ENCODE results near the gene GNAT3. TPM values are rescaled to one million over a fixed set of nuclear protein-coding genes. Genes with fewer than 3 reads are reported as not detected.

GNAT3 gene
- total and polyA plus RNA-seq, 2 donors from 2014 or later: not detected

GRCh38 chr7:80481196-80481884 lies 30.5 kb downstream of the GNAT3 start:
- Histone ChIP-seq H3K36me3 (ENCODE audit: control insufficient read depth in 2 of 3, insufficient read depth in 3 of 3, low read length in 3 of 3) (no peaks in the 10 kb centered on the region), H3K9ac (ENCODE audit: low read length in 3 of 3) (no peak overlapping the region), H3K27ac (ENCODE audit: low read depth in 2 of 2, low read length in 2 of 2) (no peak overlapping the region), H3K4me1 (ENCODE audit: control insufficient read depth in 2 of 3, insufficient read depth in 2 of 3, low read depth in 1 of 3, low read length in 3 of 3) (peaks cover 0 to 4% (median 2%) of the 10 kb centered on the region in 3 donors), H3K4me3 (ENCODE audit: low read length in 3 of 3) (no peak overlapping the region), H3K9me3 (ENCODE audit: control insufficient read depth in 2 of 3, insufficient read depth in 1 of 3, low read length in 3 of 3) (no peaks in the 10 kb centered on the region), H3K27me3 (ENCODE audit: control insufficient read depth, insufficient read depth, low read length) (no peaks in the 10 kb centered on the region)
- intact Hi-C loops (cut with DNase I): no loop called here
- TF ChIP-seq CTCF (IDR thresholded peaks at IDR 0.05; ENCODE audit: borderline replicate concordance, extremely low read depth, insufficient read depth): no peak
- DNase-seq (peak in 2 of 5 donors; percentile 50 to 58), FAIRE-seq (no peak)

- FAIRE-seq (no peak), DNase-seq (no peak)
- Histone ChIP-seq H3K27ac (ENCODE audit: low read depth in 2 of 2, low read length in 2 of 2) (no peak overlapping the region), H3K27me3 (ENCODE audit: control insufficient read depth, insufficient read depth, low read length) (no peaks in the 10 kb centered on the region), H3K36me3 (ENCODE audit: control insufficient read depth in 2 of 3, insufficient read depth in 3 of 3, low read length in 3 of 3) (no peaks in the 10 kb centered on the region), H3K9me3 (ENCODE audit: control insufficient read depth in 2 of 3, insufficient read depth in 1 of 3, low read length in 3 of 3) (no peaks in the 10 kb centered on the region), H3K9ac (ENCODE audit: low read length in 3 of 3) (no peak overlapping the region), H3K4me1 (ENCODE audit: control insufficient read depth in 2 of 3, insufficient read depth in 2 of 3, low read depth in 1 of 3, low read length in 3 of 3) (peaks cover 0 to 4% (median 2%) of the 10 kb centered on the region in 3 donors), H3K4me3 (ENCODE audit: low read length in 3 of 3) (no peak overlapping the region)
- intact Hi-C loops (cut with DNase I): no loop called here
- TF ChIP-seq CTCF (IDR thresholded peaks at IDR 0.05; ENCODE audit: borderline replicate concordance, extremely low read depth, insufficient read depth): no peak
Observed at GRCh38 chr7:80480566-80480965, 31.3 kb downstream of the GNAT3 start.

GRCh38 chr7:80478683-80479082 lies 33.2 kb downstream of the GNAT3 start:
- no peak overlapping the region for H3K27ac ChIP-seq (ENCODE audit: low read depth in 2 of 2, low read length in 2 of 2)
- FAIRE-seq: no peak

More at GRCh38 chr7:80478683-80479082, 33.2 kb downstream of the GNAT3 start:
- Histone ChIP-seq H3K4me3 (ENCODE audit: low read length in 3 of 3) (no peak overlapping the region), H3K36me3 (ENCODE audit: control insufficient read depth in 2 of 3, insufficient read depth in 3 of 3, low read length in 3 of 3) (no peaks in the 10 kb centered on the region), H3K9ac (ENCODE audit: low read length in 3 of 3) (no peak overlapping the region), H3K27me3 (ENCODE audit: control insufficient read depth, insufficient read depth, low read length) (no peaks in the 10 kb centered on the region), H3K4me1 (ENCODE audit: control insufficient read depth in 2 of 3, insufficient read depth in 2 of 3, low read depth in 1 of 3, low read length in 3 of 3) (peaks cover 0 to 4% (median 2%) of the 10 kb centered on the region in 3 donors), H3K9me3 (ENCODE audit: control insufficient read depth in 2 of 3, insufficient read depth in 1 of 3, low read length in 3 of 3) (no peaks in the 10 kb centered on the region)
- intact Hi-C loops (cut with DNase I): no loop called here
- no peak for TF ChIP-seq CTCF (IDR thresholded peaks at IDR 0.05; ENCODE audit: borderline replicate concordance, extremely low read depth, insufficient read depth)
- DNase-seq: no peak
